Heart left ventricle (tissue), 16 donors: Measurements from ENCODE around the gene MRPL55. TPM values are rescaled to one million over a fixed set of nuclear protein-coding genes. Genes with fewer than 3 reads are reported as not detected.

Experiments used
- ATAC-seq, 4 donors: fragments of 200-7000 bp; cut with Tn5 transposase; one replicate each; pipeline ENCODE4 v1.9.1; 2020 to 2022; ENCODE audit warnings: moderate library complexity in 4 of 4, mild to moderate bottlenecking in 3 of 4, moderate number of reproducible peaks in 1 of 4
- DNase-seq, 5 donors: peaks; one replicate each; pipeline ENCODE4 v3.0.0-alpha.2; 2020
- H3K27ac ChIP-seq, 12 donors: fragments of 200-600 bp; sonication (generic) in 4 of 12; one replicate each; pipeline versions ENCODE4 v1.5.0 to v1.8.0; 2016 to 2022; ENCODE audit warnings: mild to moderate bottlenecking in 2 of 12
- H3K27me3 ChIP-seq, 9 donors: fragments of 200-600 bp; sonication (generic) in 2 of 9; one replicate each; pipeline versions ENCODE4 v1.5.1 to v1.8.0; 2016 to 2022; ENCODE audit warnings: mild to moderate bottlenecking in 3 of 9
- H3K36me3 ChIP-seq, 9 donors: fragments of 200-600 bp; sonication (generic) in 2 of 9; one replicate each; pipeline versions ENCODE4 v1.5.0 to v1.8.0; 2018 to 2022; ENCODE audit warnings: mild to moderate bottlenecking in 2 of 9
- H3K4me1 ChIP-seq, 12 donors: fragments of 200-600 bp; sonication (generic) in 4 of 12; one replicate each; pipeline versions ENCODE4 v1.5.0 to v1.8.0; 2016 to 2022; ENCODE audit warnings: mild to moderate bottlenecking in 3 of 12
- H3K4me3 ChIP-seq, 12 donors: fragments of 200-600 bp; sonication (generic) in 4 of 12; one replicate each; pipeline versions ENCODE4 v1.5.0 to v1.8.0; 2017 to 2022; ENCODE audit warnings: mild to moderate bottlenecking in 9 of 12, moderate library complexity in 4 of 12
- H3K9me3 ChIP-seq, 12 donors: fragments of 200-600 bp; sonication (generic) in 4 of 12; one replicate each; pipeline versions ENCODE4 v1.5.0 to v1.8.0; 2016 to 2022; ENCODE audit warnings: mild to moderate bottlenecking in 1 of 12
- POLR2A ChIP-seq, 2 donors: fragments of 450-650 bp; IDR thresholded peaks; one replicate each; pipeline ENCODE4 v1.6.1; 2017; ENCODE audit warnings: antibody characterized with exemption in 2 of 2, mild to moderate bottlenecking in 2 of 2, moderate library complexity in 2 of 2
- WGBS, 4 donors: extraction: QIAGEN DNeasy Blood & Tissue Kit in 2 of 4; methylation state at CpG; one replicate each; pipeline versions ENCODE4 v1.1.5 to v1.1.7; 2013 to 2018; 5-methylcytosine and 5-hydroxymethylcytosine counted together
- intact Hi-C, 10 donors: fragments of 100-400 bp; cut with DNase I; formaldehyde crosslinking; loops; one replicate each; pipeline versions ENCODE4 v1.11.1 to v1.14.2; 2022
- polyA plus RNA-seq, 2 donors: library from polyadenylated mRNA; stranded (reverse); fragments of 200-250 nt; gene quantifications; one replicate each; pipeline ENCODE4 v1.2.3, GENCODE V29; 2013
- total RNA-seq, 9 donors: library from RNA; depleted of rRNA in 2 of 9; stranded (reverse); fragments of >200 nt in 2 of 9; fragmentation: NEBNext Ultra II Directional in 3 of 9; extraction: Animal tissue kit (Norgen Biotek cat#: 25700) in 3 of 9; gene quantifications; one replicate each; pipeline versions ENCODE4 v1.1.0 to v1.2.4, GENCODE V29; 2016 to 2023
- TF ChIP-seq, protein P1 (sequence below), 12 donors: fragments of 200-600 bp; sonication (generic) in 4 of 12; IDR thresholded peaks; one replicate each; pipeline versions ENCODE4 v1.5.0 to v1.8.0; 2018 to 2022; ENCODE audit warnings: antibody characterized with exemption in 12 of 12, mild to moderate bottlenecking in 5 of 12
- donor health status: ischemic (EF 13 %, LVEDD 7.1; RV severe dilation, severe dysfunction).
- donor health status: healthy with polysubstance abuse.
- donor health status: DM: no; HTN: yes; CAD: no.
- donor health status: DM: no; HTN: no; CAD: no.
- donor health status: ischemic (EF 25% LVEDD 6.9; RV normal size, moderate dysfunction).
- donor health status: ischemic (EF 25% LVEDD 5.7; RV mildly dilated, moderate dysfunction).
- donor health status: healthy.
- donor health status: DM: yes; HTN: yes; CAD: no.
- donor health status: ischemic (EF 35%, LVEDD 5.7; RV mildly dilated, moderate dysfunction).
- donor health status: nonischemic (EF 11% LVEDD 7.7; RV severe dilation, severe dysfunction).
- donor health status: DM: yes; HTN: yes; CAD: no.
- donor health status: PGD.
- donor health status: ischemic (EF 29% LVEDD 5.4; RV normal size, mild dysfunction).
- donor health status: nonischemic (EF 23%, LVEDD 6.1; RV moderate dilation, normal function).

Gene MRPL55
- total and polyA plus RNA-seq, 11 donors = 35.5 to 141 (median 55.1) TPM

DNA sequence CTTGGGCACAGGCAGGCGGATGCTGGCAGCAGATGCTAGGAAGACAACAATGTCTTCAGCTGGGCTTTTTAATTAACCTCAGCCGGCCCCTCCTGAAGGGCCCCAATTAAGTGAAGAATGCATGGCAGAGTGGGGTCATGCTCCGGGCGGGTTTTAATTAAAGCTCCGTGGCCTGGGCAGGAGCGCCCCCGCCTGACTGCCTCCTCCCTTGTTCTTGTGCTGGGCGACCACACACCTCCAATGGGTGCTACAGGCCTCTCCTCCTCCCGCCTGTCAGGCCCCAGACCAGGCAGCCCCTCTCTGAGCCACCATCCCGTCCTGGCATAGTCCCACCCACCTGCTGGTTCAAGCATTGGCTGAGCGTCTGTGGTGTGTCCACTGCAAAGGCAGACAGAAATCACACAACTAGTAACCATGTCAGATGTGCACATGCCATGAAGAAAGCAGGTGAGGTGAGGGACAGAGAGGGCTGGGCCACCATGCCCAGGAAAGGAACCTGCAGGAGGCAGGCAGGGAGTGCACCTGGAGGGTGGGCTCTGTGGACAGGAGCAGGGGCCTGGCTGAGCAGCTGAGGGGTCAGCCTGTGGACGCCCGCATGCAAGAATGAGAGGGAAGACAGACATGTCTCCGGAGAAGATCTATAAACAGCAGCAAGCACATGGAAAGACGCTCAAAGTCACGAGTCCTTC is 35.1 kb downstream of the MRPL55 start:
- 37 to 43% (median 42%) methylated on average over 13 to 16 of the region's 16 CpGs for WGBS, 4 donors
- peak in 2 of 5 donors; percentile 18 to 25 for DNase-seq
- Histone ChIP-seq H3K4me1 (peaks cover 0 to 4% (median 0%) of the 10 kb centered on the region in 12 donors), H3K4me3 (no peak overlapping the region), H3K27me3 (peaks cover 0 to 9% (median 0%) of the 10 kb centered on the region in 9 donors), H3K27ac (no peak overlapping the region), H3K36me3 (no peaks in the 10 kb centered on the region), H3K9me3 (no peaks in the 10 kb centered on the region)
- intact Hi-C loops = loop anchor here in 2 of 10 donors (10.0 kb wide), 2 partner anchors 309 to 329 kb away; no protein-coding TSS in a partner anchor
- ATAC-seq = peak in 3 of 4 donors; percentile 18 to 35 (median 19)
- TF ChIP-seq, protein P1, sequence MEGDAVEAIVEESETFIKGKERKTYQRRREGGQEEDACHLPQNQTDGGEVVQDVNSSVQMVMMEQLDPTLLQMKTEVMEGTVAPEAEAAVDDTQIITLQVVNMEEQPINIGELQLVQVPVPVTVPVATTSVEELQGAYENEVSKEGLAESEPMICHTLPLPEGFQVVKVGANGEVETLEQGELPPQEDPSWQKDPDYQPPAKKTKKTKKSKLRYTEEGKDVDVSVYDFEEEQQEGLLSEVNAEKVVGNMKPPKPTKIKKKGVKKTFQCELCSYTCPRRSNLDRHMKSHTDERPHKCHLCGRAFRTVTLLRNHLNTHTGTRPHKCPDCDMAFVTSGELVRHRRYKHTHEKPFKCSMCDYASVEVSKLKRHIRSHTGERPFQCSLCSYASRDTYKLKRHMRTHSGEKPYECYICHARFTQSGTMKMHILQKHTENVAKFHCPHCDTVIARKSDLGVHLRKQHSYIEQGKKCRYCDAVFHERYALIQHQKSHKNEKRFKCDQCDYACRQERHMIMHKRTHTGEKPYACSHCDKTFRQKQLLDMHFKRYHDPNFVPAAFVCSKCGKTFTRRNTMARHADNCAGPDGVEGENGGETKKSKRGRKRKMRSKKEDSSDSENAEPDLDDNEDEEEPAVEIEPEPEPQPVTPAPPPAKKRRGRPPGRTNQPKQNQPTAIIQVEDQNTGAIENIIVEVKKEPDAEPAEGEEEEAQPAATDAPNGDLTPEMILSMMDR (IDR thresholded peaks at IDR 0.05) = peak in 5 of 12 donors; percentile 7 to 28 (median 26)
- TF ChIP-seq POLR2A (IDR thresholded peaks at IDR 0.05) = no peak

DNA sequence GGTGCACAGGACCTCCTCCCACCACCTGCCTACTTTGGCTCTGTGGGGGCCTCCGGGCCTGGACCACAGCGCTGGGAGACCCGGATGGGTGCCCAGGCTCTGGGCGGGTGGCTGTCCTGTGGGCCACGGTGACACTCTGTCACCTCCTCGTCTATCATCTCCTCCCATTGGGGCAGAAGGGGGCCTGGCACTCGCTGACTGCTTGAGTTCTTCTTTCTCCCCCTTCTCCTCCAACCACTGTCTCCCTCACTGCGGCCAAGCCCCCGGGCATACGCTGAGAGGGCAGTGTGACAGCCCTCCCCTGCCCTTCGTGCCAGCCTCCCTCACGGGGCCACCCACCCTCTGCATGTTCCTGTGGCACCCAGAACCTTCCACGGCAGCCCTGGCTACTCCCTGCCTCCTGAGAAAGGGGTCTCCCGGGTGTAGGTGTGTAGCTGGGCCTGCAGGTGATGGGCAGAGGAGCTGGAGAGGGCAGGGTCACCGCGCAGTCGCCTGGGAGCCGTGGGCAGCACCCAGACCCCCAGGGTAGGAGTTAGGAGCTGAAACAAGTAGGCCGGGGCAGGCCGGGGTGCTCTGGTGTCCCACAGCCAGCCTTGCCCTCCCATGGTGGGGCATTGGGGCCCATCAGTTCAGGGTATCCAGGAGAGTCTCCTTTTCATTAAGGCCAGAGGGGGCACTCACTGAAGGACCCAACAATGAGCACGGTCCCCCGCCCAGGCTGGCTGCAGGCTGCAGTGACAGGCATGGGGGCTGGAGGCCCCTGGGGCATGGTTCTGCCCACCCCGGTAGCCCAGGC is 35.8 kb downstream of the MRPL55 start:
- no peak overlapping the region for H3K4me3 ChIP-seq
- 70 to 75% (median 72%) methylated on average over 13 to 23 of the region's 23 CpGs for WGBS, 4 donors
- no peak overlapping the region for H3K27ac ChIP-seq
- DNase-seq (peak in 2 of 5 donors; percentile 14 to 25), ATAC-seq (no peak)
- no peaks in the 10 kb centered on the region for H3K36me3 ChIP-seq
- no peak for TF ChIP-seq POLR2A (IDR thresholded peaks at IDR 0.05)
- TF ChIP-seq, protein P1 (IDR thresholded peaks at IDR 0.05) = no peak
- intact Hi-C loops = loop anchor here in 2 of 10 donors (10.0 kb wide), 2 partner anchors 308 to 328 kb away; no protein-coding TSS in a partner anchor
- H3K4me1 ChIP-seq = peaks cover 0 to 4% (median 0%) of the 10 kb centered on the region in 12 donors
- no peaks in the 10 kb centered on the region for H3K9me3 ChIP-seq
- peaks cover 0 to 14% (median 0%) of the 10 kb centered on the region in 9 donors for H3K27me3 ChIP-seq

DNA sequence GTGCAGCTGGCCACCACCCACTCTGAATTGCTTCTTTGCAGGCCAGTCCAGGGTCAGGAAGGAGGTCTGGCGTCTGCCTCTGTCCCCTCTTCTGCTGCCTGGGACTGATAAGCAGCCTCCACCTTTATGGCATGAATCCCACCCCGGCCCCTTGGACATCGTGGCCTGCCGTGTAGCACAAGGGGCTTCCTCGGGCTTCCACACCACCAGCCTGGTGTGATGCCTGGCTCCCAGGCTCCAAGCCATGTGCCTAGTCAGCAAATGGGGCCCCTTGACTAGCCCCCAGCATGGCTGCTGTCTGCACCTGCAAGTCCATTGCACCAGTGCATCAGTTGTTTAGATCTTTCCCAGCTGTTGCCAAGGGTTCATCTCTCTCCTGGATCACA is 36.4 kb downstream of the MRPL55 start:
- no peaks in the 10 kb centered on the region for H3K9me3 ChIP-seq
- DNase-seq (peak in 3 of 5 donors; percentile 4 to 31 (median 17)), ATAC-seq (no peak)
- no peaks in the 10 kb centered on the region for H3K4me1 ChIP-seq
- intact Hi-C loops = loop anchor here in 2 of 10 donors (10.0 kb wide), 2 partner anchors 308 to 328 kb away; no protein-coding TSS in a partner anchor
- TF ChIP-seq, protein P1 (IDR thresholded peaks at IDR 0.05) = no peak
- TF ChIP-seq POLR2A (IDR thresholded peaks at IDR 0.05) = no peak
- no peak overlapping the region for H3K27ac ChIP-seq
- H3K27me3 ChIP-seq = peaks cover 0 to 14% (median 0%) of the 10 kb centered on the region in 9 donors
- no peaks in the 10 kb centered on the region for H3K36me3 ChIP-seq
- WGBS, 4 donors = 47 to 62% (median 51%) methylated on average over 4 to 5 of the region's 5 CpGs
- H3K4me3 ChIP-seq = no peak overlapping the region
